Stimulated activated CD8-positive, alpha-beta memory T cell treated with anti-CD3 and anti-CD28 coated beads, Interleukin-7, amount 100 ng/mL, for 4 hours (primary cell): ENCODE data around the gene TEKT2.

Experiments
- DNase-seq, 2 donors: peaks; one replicate each; pipeline ENCODE4 v3.0.0-alpha.2; 2020; ENCODE audit warnings: low read depth in 2 of 2

TEKT2 gene

DNA sequence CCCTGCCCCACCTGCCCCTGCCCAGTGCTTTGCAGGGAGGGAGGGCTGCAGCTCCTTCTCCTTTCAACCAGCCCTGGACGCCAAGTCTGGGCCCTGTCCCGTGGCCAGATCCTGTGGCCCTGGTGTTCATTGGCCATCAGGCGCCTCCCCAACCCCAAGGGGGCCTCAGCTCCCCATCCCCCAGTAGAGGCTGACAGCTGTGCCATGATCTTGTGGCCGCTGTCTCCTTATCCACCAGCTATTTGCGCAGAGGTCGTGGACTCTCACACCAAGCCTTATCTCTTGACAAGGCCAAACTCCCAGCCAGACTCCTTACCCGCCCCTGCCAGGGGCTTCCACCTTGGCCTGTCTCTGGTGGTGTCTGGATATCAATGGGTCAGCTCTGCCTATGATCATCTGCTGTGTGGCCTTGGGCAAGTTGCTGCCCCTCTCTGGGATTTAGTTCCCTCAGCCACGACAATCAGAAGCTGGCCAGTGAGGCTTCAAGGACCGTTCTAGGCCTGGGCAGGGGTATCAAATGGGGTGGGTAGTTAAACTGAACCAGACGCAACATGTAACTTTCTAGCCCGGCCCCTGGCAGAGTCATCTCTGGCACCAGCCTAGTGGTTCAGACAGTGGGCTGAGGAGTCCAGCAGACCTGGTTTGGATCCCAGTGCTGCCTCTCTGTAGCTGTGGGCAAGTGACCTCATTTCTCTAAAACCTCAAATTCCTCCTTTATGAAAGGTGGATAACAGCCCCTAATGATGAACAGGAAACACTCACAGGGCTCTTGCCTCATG, 44.4 kb downstream of the TEKT2 start:
- DNase-seq: no peak

DNA sequence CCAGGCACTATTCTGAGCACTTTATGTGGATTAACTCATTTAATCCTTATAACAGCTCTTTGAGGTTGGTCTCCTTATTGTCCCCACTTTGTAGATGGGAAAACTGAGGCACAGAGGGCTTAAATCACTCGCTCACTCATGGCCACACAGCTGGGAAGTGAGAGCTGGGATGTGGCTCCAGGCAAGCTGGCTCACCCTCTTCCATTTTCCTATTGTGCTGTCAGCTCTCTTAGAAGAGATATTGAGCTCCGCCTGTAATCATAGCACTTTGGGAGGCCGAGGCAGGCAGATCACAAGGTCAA, 45.0 kb downstream of the TEKT2 start:
- no peak for DNase-seq

DNA sequence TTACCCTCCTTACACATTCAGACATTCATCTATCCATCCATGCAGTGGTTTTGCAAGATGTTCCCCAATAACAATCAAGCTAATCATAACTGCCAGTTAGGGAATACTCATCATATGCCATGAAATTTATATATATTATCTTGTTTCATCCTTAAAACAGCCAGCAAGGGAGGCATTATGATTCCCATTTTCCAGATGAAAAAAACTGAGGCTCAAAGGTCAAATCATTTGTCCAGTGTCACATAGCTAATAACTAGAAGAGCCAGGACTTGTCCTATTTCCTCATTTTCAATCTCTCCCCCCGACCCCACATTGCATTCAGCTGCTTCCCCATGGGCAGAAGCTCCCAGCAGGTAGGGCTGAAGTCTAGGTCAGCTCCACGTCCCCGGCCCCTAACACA, 48.1 kb downstream of the TEKT2 start:
- no peak for DNase-seq

DNA sequence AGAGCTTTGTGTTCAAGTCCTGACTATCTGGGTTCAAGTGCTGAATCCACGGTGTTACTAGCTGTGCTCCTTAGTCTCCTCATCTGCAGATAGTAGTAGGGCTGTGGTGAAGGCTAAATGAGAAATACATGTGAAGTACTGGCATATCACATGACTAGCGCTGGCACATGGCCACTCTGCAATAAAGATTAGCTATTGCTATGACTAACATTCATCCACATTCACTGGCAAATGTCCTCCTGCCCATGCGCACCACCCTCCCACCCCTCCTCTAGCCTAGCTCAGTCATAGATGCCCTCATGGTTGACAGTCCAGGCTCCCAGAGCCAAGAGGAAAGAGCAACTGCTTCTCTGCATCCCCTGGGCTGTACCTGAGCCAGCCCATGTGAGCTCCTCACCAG, 49.6 kb downstream of the TEKT2 start:
- no peak for DNase-seq

DNA sequence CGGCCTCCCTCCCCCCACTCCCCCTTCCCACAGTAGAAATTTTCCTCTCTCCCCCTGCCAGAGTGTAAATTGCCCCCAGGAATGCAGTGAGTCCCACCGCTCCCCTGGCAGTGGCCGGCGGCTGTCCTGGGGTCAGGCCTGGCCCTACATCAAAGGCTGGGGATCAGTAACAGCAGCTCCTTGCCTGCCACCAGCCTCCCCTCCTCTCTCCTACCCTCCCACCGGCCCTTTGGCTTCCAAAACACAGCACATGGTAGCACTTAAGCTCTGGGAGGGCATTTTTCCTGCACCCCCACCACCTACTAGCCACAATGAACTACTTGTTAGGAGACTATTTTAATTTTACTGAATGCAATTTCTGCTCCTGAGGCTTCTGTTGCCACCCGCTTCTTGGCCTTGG, 50.1 kb downstream of the TEKT2 start:
- DNase-seq: no peak

DNA sequence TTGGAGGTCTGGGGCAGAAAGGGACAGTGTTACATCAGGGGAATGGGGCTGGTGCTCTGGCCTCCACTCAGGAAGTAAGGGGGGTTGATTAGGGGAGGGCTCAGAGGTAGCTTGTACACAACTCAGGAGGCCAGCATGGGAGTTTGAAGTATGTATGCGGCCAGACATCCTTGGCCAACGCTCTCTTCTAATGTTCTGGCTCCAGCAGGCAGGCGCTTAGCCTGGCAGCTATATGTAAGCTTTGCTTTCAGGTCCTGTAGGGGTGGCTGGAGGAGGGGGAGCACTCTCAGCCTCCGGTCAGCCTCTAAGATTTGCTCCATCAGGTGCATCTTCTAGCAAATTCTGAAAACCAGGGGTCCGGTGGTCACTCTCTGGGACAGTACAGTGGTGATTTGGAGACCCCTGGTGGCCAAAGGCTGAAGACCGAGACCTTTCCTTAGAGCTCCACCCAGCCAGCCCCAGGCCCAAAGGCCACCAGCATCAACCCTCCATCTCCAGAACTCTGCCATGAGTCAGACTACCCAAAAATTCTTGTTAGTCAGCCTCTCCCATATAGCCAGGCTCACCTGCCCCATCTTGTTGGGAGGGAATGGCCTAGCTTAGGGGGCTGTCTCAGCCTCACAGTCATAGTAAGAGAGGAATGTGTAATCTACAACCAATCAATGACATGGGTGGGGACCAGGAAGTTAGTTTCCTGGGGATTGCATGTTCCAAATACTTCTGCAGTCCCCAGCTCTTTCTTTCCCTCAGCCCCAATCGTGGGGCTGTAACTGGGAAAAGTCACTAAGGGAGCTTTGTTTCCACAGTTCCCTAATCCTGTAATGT, 50.8 kb downstream of the TEKT2 start:
- DNase-seq: no peak

DNA sequence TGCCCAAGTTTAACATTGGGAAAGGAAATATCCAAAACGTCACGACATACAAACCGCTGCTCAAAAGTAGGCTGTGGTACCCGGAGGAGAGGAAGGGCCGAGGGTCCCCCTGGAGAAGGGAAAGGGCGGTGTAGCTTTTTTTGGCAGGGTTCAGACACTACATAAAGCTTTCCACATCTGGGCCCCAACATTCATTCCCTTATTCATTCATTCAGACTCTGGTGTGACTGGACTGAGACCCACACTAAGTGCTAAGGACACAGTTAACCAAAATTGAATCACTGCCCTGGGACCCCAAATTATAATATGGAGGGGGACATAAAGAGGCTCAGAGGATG, 51.4 kb downstream of the TEKT2 start:
- no peak for DNase-seq

DNA sequence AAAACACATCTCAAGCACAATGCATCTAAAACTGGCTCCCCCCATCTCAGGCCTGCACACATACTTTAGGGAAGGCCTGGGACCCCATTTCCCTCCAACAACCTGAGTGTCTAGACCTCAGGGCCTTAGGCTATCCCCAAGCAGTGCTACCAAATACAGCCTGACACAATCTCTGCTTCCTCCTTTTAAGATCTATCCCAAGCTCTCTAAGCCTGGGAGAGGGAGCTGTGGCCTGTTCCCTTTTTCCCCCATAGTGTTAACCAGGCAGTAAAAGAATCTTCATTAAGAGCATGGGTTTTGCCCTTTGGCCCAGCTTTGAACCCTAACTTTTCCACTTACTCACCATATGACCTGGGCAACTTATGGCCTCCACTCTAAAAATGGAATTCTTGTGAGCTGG, 51.9 kb downstream of the TEKT2 start:
- no peak for DNase-seq

DNA sequence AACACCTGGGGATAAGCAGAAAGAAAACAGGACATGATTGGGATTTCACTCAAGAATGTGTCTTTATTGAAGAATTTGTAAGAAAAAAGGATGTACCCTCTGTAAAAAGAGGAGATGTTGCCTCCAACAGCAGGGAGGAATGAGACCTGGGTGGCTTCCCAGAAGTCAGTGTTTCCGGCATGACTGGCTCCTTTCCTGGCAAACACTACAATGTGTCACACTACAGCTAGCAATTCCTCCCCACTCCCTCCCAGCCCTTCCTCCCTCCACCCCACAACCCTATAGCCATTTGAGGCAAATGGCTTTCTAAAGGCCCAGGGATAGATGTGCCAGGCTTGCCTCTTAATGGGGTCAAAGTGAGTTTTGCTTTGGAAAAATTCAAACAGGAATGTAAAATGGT, 52.6 kb downstream of the TEKT2 start:
- DNase-seq: no peak

DNA sequence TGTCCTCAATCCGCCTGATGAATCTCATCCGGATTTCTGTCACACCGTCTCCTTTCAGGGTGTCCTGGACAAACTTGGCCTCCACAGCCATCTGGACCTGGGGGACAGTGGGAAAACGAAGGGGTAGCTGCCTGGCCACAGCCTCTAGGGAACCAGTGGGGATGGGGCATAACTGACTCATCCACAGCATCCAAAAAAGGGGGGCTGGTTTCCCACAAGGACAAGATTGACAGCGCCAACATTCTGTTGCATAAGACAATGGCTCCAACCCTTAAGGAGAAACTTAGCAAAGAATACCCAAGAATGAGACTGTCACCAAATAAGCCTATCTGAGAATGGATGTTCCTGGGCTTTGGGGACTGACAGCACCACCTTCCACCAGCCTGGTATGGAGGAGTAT, 53.3 kb downstream of the TEKT2 start:
- no peak for DNase-seq

DNA sequence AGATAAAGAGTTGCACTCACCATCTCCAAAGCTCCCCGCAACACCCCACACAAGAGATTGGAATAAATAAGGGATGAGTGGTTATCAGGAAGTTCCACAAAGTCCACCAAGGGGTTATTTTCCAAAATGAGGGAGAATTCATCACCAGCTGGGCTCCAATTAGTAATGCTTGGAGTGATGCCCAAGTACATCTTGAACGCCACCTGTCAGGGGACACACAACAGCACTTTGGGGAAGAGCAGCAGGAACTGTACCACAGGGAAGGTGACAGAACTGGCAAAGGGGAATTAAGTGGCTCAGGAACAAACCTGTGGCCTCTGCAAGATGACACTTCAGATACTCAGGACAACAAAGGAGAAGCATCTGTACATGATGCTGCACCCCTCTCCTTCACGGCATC, 53.9 kb downstream of the TEKT2 start:
- no peak for DNase-seq
